ENCODE data around the gene MRGPRF. TPM values are rescaled to one million over a fixed set of nuclear protein-coding genes. Genes with fewer than 3 reads are reported as not detected.

Gene MRGPRF
- total RNA-seq, 1 experiment from 2014 or later, result not detected

GRCh38 chr11:69053546-69054396 is 40.7 kb upstream of the MRGPRF start:
- no peak overlapping the region for H3K9ac ChIP-seq (ENCODE audit: low read length)
- no peak overlapping the region for H2AFZ ChIP-seq (ENCODE audit: low read length)
- H3K79me2 ChIP-seq (ENCODE audit: low read length), result peaks cover 60% of the 10 kb centered on the region
- peaks cover 8% of the 10 kb centered on the region; the same call in 1 of the 2 replicates for H3K4me1 ChIP-seq (ENCODE audit: insufficient read depth, low read length)
- no peak for ATAC-seq
- no peaks in the 10 kb centered on the region for H3K9me2 ChIP-seq (replicated peaks; ENCODE audit: low read length)
- no peak overlapping the region for H3K4me3 ChIP-seq (ENCODE audit: low read length)
- no peaks in the 10 kb centered on the region for H3K27me3 ChIP-seq (ENCODE audit: low read length)
- no peak for DNase-seq
- no TSS peak for BruUV-seq (replicated peaks)
- H3K27ac ChIP-seq (ENCODE audit: low read length), result no peak overlapping the region
- H3F3A ChIP-seq (ENCODE audit: low read length, unreplicated experiment), result no peaks in the 10 kb centered on the region
- intact Hi-C loops (cut with micrococcal nuclease), result no loop called here
- ChIA-PET CTCF (no interaction called here), POLR2A (ENCODE audit: unreplicated experiment) (no interaction called here)
- no peaks in the 10 kb centered on the region for H3K36me3 ChIP-seq (ENCODE audit: low read depth, low read length)
- no peak overlapping the region for H3K4me2 ChIP-seq (ENCODE audit: low read length)
- H3K9me3 ChIP-seq (ENCODE audit: low read length), result no peaks in the 10 kb centered on the region
- no peaks in the 10 kb centered on the region for H4K20me1 ChIP-seq (ENCODE audit: low read length)
- TF ChIP-seq EZH2phosphoT487 (IDR thresholded peaks at IDR 0.05; ENCODE audit: borderline replicate concordance, low read length) (no peak), CTCF (conservative IDR thresholded peaks at IDR 0.05; ENCODE audit: low read depth, low read length) (no peak), EZH2 (IDR thresholded peaks at IDR 0.05; ENCODE audit: low read length, unreplicated experiment) (no peak)

GRCh38 chr11:69053169-69053477 is 40.1 kb upstream of the MRGPRF start:
- Histone ChIP-seq H4K20me1 (ENCODE audit: low read length) (no peaks in the 10 kb centered on the region), H3K9me3 (ENCODE audit: low read length) (no peaks in the 10 kb centered on the region), H3K9me2 (replicated peaks; ENCODE audit: low read length) (no peaks in the 10 kb centered on the region), H3K27ac (ENCODE audit: low read length) (no peak overlapping the region), H3K27me3 (ENCODE audit: low read length) (no peaks in the 10 kb centered on the region), H3F3A (ENCODE audit: low read length, unreplicated experiment) (no peaks in the 10 kb centered on the region), H2AFZ (ENCODE audit: low read length) (no peak overlapping the region), H3K4me3 (ENCODE audit: low read length) (no peak overlapping the region), H3K79me2 (ENCODE audit: low read length) (peaks cover 60% of the 10 kb centered on the region), H3K4me1 (ENCODE audit: insufficient read depth, low read length) (peaks cover 12% of the 10 kb centered on the region), H3K9ac (ENCODE audit: low read length) (no peak overlapping the region), H3K4me2 (ENCODE audit: low read length) (no peak overlapping the region), H3K36me3 (ENCODE audit: low read depth, low read length) (no peaks in the 10 kb centered on the region)
- ATAC-seq (no peak), DNase-seq (no peak)
- CTCF ChIA-PET, result no interaction called here
- POLR2A ChIA-PET (ENCODE audit: unreplicated experiment), result no interaction called here
- TF ChIP-seq EZH2phosphoT487 (IDR thresholded peaks at IDR 0.05; ENCODE audit: borderline replicate concordance, low read length) (no peak), EZH2 (IDR thresholded peaks at IDR 0.05; ENCODE audit: low read length, unreplicated experiment) (no peak), CTCF (conservative IDR thresholded peaks at IDR 0.05; ENCODE audit: low read depth, low read length) (no peak)
- BruUV-seq (replicated peaks), result no TSS peak
- intact Hi-C loops (cut with micrococcal nuclease), result no loop called here
